PFSK-1 (cell line): ENCODE data around the gene IGHMBP2.

Experiments
- FOXP2 ChIP-seq: optimal IDR thresholded peaks from 2 replicates; pipeline ENCODE3; 2011; ENCODE audit warnings: borderline replicate concordance, control low read depth, inconsistent platforms; ENCODE audit not compliant: insufficient read depth; ENCODE audit errors: extremely low read length, extremely low read depth
- POLR2AphosphoS5 ChIP-seq: IDR thresholded peaks from 2 replicates; pipeline ENCODE4 v1.6.1; 2012; ENCODE audit warnings: low read depth, mild to moderate bottlenecking, control low read depth, low read length, moderate library complexity
- REST ChIP-seq, 2 experiments: IDR thresholded peaks; 2 replicates each; pipeline versions ENCODE4 v1.6.1 to v1.8.0; 2011 to 2012; ENCODE audit warnings: low read depth in 2 of 2, low read length in 2 of 2, control low read depth in 1 of 2, inconsistent platforms in 1 of 2, mild to moderate bottlenecking in 1 of 2, moderate library complexity in 1 of 2; ENCODE audit not compliant: insufficient read depth in 1 of 2
- SIN3A ChIP-seq: IDR thresholded peaks from 2 replicates; pipeline ENCODE4 v1.6.1; 2012; ENCODE audit warnings: mild to moderate bottlenecking, low read length, moderate library complexity, borderline replicate concordance; ENCODE audit not compliant: insufficient read depth
- TAF1 ChIP-seq: IDR thresholded peaks from 2 replicates; pipeline ENCODE4 v1.6.1; 2012; ENCODE audit warnings: low read length, control low read depth, borderline replicate concordance; ENCODE audit not compliant: insufficient read depth

Gene IGHMBP2

GRCh38 chr11:68868221-68868835, 35.4 kb upstream of the IGHMBP2 start:
- TF ChIP-seq POLR2AphosphoS5 (no peak), FOXP2 (no peak), REST (IDR thresholded peaks at IDR 0.05; ENCODE audit: insufficient read depth in 1 of 2, low read depth in 2 of 2, low read length in 2 of 2) (no peak), TAF1 (no peak), SIN3A (no peak)

- TF ChIP-seq POLR2AphosphoS5: no peak
- TF ChIP-seq TAF1: no peak
- no peak for TF ChIP-seq FOXP2
- no peak for TF ChIP-seq REST (IDR thresholded peaks at IDR 0.05; ENCODE audit: insufficient read depth in 1 of 2, low read depth in 2 of 2, low read length in 2 of 2)
- TF ChIP-seq SIN3A: no peak
Measured at GRCh38 chr11:68870470-68870869, 33.2 kb upstream of the IGHMBP2 start.

GRCh38 chr11:68872216-68873003, 31.3 kb upstream of the IGHMBP2 start:
- TF ChIP-seq FOXP2 (no peak), TAF1 (no peak), POLR2AphosphoS5 (no peak), SIN3A (no peak), REST (IDR thresholded peaks at IDR 0.05; ENCODE audit: insufficient read depth in 1 of 2, low read depth in 2 of 2, low read length in 2 of 2) (no peak)

- TF ChIP-seq REST (IDR thresholded peaks at IDR 0.05; ENCODE audit: insufficient read depth in 1 of 2, low read depth in 2 of 2, low read length in 2 of 2) (no peak), TAF1 (no peak), FOXP2 (no peak), SIN3A (no peak), POLR2AphosphoS5 (no peak)
Measured at GRCh38 chr11:68878022-68878421, 25.7 kb upstream of the IGHMBP2 start.
